SK-N-SH (cell line): Measurements from ENCODE around the gene UNC119. TPM values are rescaled to one million over a fixed set of nuclear protein-coding genes. Genes with fewer than 3 reads are reported as not detected.

Experiments used
- CTCF ChIA-PET: fragments of 300-600, 350-600 bp; formaldehyde crosslinking; extraction: SDS; loops from one replicate; lab custom pipeline; 2021; lab: Yijun Ruan, JAX
- POLR2A ChIA-PET: fragments of 350-600 bp; sonication (Branson Sonifier 250); formaldehyde crosslinking; extraction: SDS; loops from one replicate; lab custom pipeline; 2020; ENCODE audit warnings: antibody characterized with exemption, inconsistent platforms; lab: Yijun Ruan, JAX
- DNase-seq: peaks from one replicate; pipeline ENCODE4 v3.0.0; 2012
- H2AFZ ChIP-seq: fragments of 200-600 bp; sonication (generic); 2 replicates; pipeline ENCODE4 v1.8.1; 2016; ENCODE audit warnings: antibody characterized with exemption, mild to moderate bottlenecking, low read depth
- H3F3A ChIP-seq: fragments of 200-600 bp; sonication (generic); replicated peaks from 2 replicates; pipeline ENCODE3; 2016; ENCODE audit warnings: antibody characterized with exemption, mild to moderate bottlenecking; ENCODE audit not compliant: insufficient read depth
- H3K27ac ChIP-seq, 2 experiments: fragments of 200-500 bp in 1 of 2; fragments of 200-600 bp in 1 of 2; sonication (Bioruptor generic) in 1 of 2; sonication (generic), shearing (Covaris generic) in 1 of 2; 2 replicates each; pipeline versions ENCODE4 v1.5.1 to v1.6.1; 2014 to 2016; ENCODE audit warnings: low read depth in 2 of 2, inconsistent platforms in 1 of 2, low read length in 1 of 2, mild to moderate bottlenecking in 1 of 2, mixed read lengths in 1 of 2
- H3K27me3 ChIP-seq: fragments of 200-600 bp; sonication (generic), shearing (Covaris generic); 2 replicates; pipeline ENCODE4 v1.6.1; 2016; ENCODE audit warnings: mixed run types; ENCODE audit not compliant: insufficient read depth
- H3K36me3 ChIP-seq, 2 experiments: fragments of 200-500 bp in 1 of 2; fragments of 200-600 bp in 1 of 2; sonication (Bioruptor generic) in 1 of 2; sonication (generic) in 1 of 2; replicated peaks in 1 of 2; 2 replicates each; pipeline versions ENCODE3 to v1.5.1; 2014 to 2016; ENCODE audit warnings: low read length in 1 of 2, mild to moderate bottlenecking in 1 of 2; ENCODE audit not compliant: insufficient read depth in 2 of 2, control insufficient read depth in 1 of 2
- H3K4me1 ChIP-seq, 2 experiments: fragments of 200-500 bp in 1 of 2; fragments of 200-600 bp in 1 of 2; sonication (Bioruptor generic) in 1 of 2; sonication (generic), shearing (Covaris generic) in 1 of 2; 2 replicates each; pipeline versions ENCODE4 v1.5.1 to v1.6.1; 2014 to 2016; ENCODE audit warnings: low read depth in 1 of 2, low read length in 1 of 2, mixed run types in 1 of 2; ENCODE audit not compliant: insufficient read depth in 2 of 2, control insufficient read depth in 1 of 2
- H3K4me2 ChIP-seq: fragments of 200-600 bp; sonication (generic), shearing (Covaris generic); 2 replicates; pipeline ENCODE4 v1.6.1; 2017; ENCODE audit warnings: mixed run types
- H3K4me3 ChIP-seq, 2 experiments: fragments of 200-500 bp in 1 of 2; fragments of 200-600 bp in 1 of 2; sonication (Bioruptor generic) in 1 of 2; sonication (generic), shearing (Covaris generic) in 1 of 2; 2 replicates each; pipeline versions ENCODE4 v1.5.1 to v1.8.1; 2014 to 2016; ENCODE audit warnings: low read depth in 2 of 2, inconsistent platforms in 1 of 2, low read length in 1 of 2, mild to moderate bottlenecking in 1 of 2, mixed read lengths in 1 of 2, moderate library complexity in 1 of 2
- H3K79me2 ChIP-seq: fragments of 200-600 bp; sonication (generic); 2 replicates; pipeline ENCODE4 v1.8.1; 2017; ENCODE audit warnings: mild to moderate bottlenecking; ENCODE audit not compliant: insufficient read depth
- H3K9ac ChIP-seq: fragments of 200-600 bp; sonication (generic); 2 replicates; pipeline ENCODE4 v1.6.1; 2017; ENCODE audit warnings: mixed run types
- H3K9me2 ChIP-seq: fragments of 200-600 bp; sonication (generic); 2 replicates; pipeline ENCODE4 v1.6.1; 2017; ENCODE audit warnings: mixed run types
- H3K9me3 ChIP-seq: fragments of 200-600 bp; sonication (generic); 2 replicates; pipeline ENCODE4 v1.6.1; 2017; ENCODE audit warnings: mixed run types, mild to moderate bottlenecking, moderate library complexity
- H4K20me1 ChIP-seq: fragments of 200-600 bp; sonication (generic); 2 replicates; pipeline ENCODE4 v1.6.1; 2017; ENCODE audit warnings: mild to moderate bottlenecking, mixed run types; ENCODE audit not compliant: insufficient read depth
- CHD2 ChIP-seq: fragments of 150-350 bp; IDR thresholded peaks from 2 replicates; pipeline ENCODE4 v1.6.1; 2018; ENCODE audit warnings: low read length; ENCODE audit not compliant: partially characterized antibody
- EP300 ChIP-seq, 2 experiments: IDR thresholded peaks; 2 replicates each; pipeline versions ENCODE4 v1.4.0 to v1.6.1; 2012; ENCODE audit warnings: borderline replicate concordance in 1 of 2, low read depth in 1 of 2, low read length in 1 of 2
- EZH2phosphoT487 ChIP-seq: fragments of 200-600 bp; sonication (generic); IDR thresholded peaks from 2 replicates; pipeline ENCODE4 v1.6.1; 2017; ENCODE audit warnings: low read depth, mixed run types, mild to moderate bottlenecking, antibody characterized with exemption, moderate library complexity, borderline replicate concordance
- FOSL2 ChIP-seq: IDR thresholded peaks from 2 replicates; pipeline ENCODE4 v1.4.0; 2012; ENCODE audit warnings: low read depth, mild to moderate bottlenecking, moderate library complexity, borderline replicate concordance
- GABPA ChIP-seq: IDR thresholded peaks from 2 replicates; pipeline ENCODE4 v1.4.0; 2012; ENCODE audit warnings: low read depth, mild to moderate bottlenecking
- GATA2 ChIP-seq: sonication (generic); formaldehyde crosslinking; IDR thresholded peaks from 2 replicates; pipeline ENCODE4 v1.5.0; 2020; ENCODE audit warnings: mild to moderate bottlenecking, missing genetic modification reagents
- NFIC ChIP-seq: IDR thresholded peaks from 2 replicates; pipeline ENCODE4 v1.4.0; 2012; ENCODE audit warnings: borderline replicate concordance
- RCOR1 ChIP-seq: fragments of 150-350 bp; IDR thresholded peaks from 2 replicates; pipeline ENCODE4 v1.6.1; 2017; ENCODE audit warnings: antibody characterized with exemption, low read length
- RFX5 ChIP-seq: IDR thresholded peaks from 2 replicates; pipeline ENCODE4 v1.6.1; 2012; ENCODE audit warnings: mild to moderate bottlenecking, improper control_type of control experiment, low read length
- SIN3A ChIP-seq: IDR thresholded peaks from 2 replicates; pipeline ENCODE4 v1.6.1; 2012; ENCODE audit warnings: low read depth, mild to moderate bottlenecking, low read length, moderate library complexity, borderline replicate concordance
- SMC3 ChIP-seq: IDR thresholded peaks from 2 replicates; pipeline ENCODE4 v1.6.1; 2012; ENCODE audit warnings: low read depth, low read length, improper control_type of control experiment
- TCF12 ChIP-seq: IDR thresholded peaks from 2 replicates; pipeline ENCODE4 v1.4.0; 2012
- WGBS: methylation state at CpG from one replicate; pipeline ENCODE4 v1.1.6; 2017; ENCODE audit warnings: low lambda C conversion rate; 5-methylcytosine and 5-hydroxymethylcytosine counted together
- polyA plus RNA-seq, 3 experiments: library from polyadenylated mRNA; depleted of rRNA; stranded (reverse); fragments of >200 nt; gene quantifications; 2 replicates each; pipeline ENCODE4 v1.2.3, GENCODE V29; 2012
- TF ChIP-seq, protein P1 (sequence below): IDR thresholded peaks from 2 replicates; pipeline ENCODE4 v1.4.0; 2012; ENCODE audit warnings: low read depth, borderline replicate concordance
- TF ChIP-seq, protein P2 (sequence below): IDR thresholded peaks from 2 replicates; pipeline ENCODE4 v1.4.0; 2012; ENCODE audit warnings: low read depth, borderline replicate concordance
- TF ChIP-seq, protein P3 (sequence below): IDR thresholded peaks from 2 replicates; pipeline ENCODE4; 2012
- TF ChIP-seq, protein P4 (sequence below): IDR thresholded peaks from 2 replicates; pipeline ENCODE4 v1.4.0; 2012; ENCODE audit warnings: low read depth
- TF ChIP-seq, protein P5 (sequence below): fragments of 200-600 bp; sonication (generic); IDR thresholded peaks from 2 replicates; pipeline ENCODE4 v1.6.1; 2017; ENCODE audit warnings: antibody characterized with exemption, mild to moderate bottlenecking, moderate library complexity
- TF ChIP-seq, protein P6 (sequence below): IDR thresholded peaks from 2 replicates; pipeline ENCODE4 v1.6.1; 2012; ENCODE audit warnings: mild to moderate bottlenecking, low read depth, low read length, moderate library complexity

Gene UNC119
- polyA plus RNA-seq, 1 of the 3 experiments (the other 2 are of a cell fraction) = 89.9 TPM

DNA sequence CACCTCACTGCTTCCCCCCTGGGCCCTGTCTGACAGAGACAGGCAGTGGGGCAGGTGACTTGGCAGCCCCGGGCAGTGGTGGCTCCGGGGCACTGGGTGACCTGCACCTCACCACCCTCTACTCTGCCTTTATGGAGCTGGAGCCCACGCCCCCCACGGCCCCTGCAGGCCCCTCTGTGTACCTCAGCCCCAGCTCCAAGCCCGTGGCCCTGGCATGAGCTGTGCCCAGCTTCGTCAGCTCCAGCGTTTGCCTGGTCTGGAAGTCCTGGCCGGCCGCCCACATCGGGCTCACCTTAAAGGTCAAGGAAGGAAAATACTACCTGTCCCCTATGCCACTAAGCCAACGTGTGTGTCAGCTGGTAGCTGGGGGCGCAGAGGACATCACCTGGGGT, 15.2 kb downstream of the UNC119 start:
- no peaks in the 10 kb centered on the region for H4K20me1 ChIP-seq
- no peak overlapping the region for H3K4me2 ChIP-seq
- H3K9ac ChIP-seq = no peak overlapping the region
- H3K9me2 ChIP-seq = no peaks in the 10 kb centered on the region
- no peaks in the 10 kb centered on the region for H3K9me3 ChIP-seq
- H3K79me2 ChIP-seq = no peaks in the 10 kb centered on the region
- H3K4me3 ChIP-seq = no peak overlapping the region
- DNase-seq = no peak
- H3K27ac ChIP-seq = no peak overlapping the region
- no peaks in the 10 kb centered on the region for H3K36me3 ChIP-seq
- POLR2A ChIA-PET = no interaction called here
- no peak overlapping the region for H2AFZ ChIP-seq
- no peaks in the 10 kb centered on the region for H3K4me1 ChIP-seq
- no peaks in the 10 kb centered on the region for H3K27me3 ChIP-seq
- CTCF ChIA-PET = interaction anchor here (1.4 to 7.9 kb wide), 4 partner anchors 10 to 42 kb away, joined by 4 to 117 read pairs (median 26); no protein-coding TSS in a partner anchor
- WGBS = 15% methylated on average over 3 of the region's 12 CpGs
- H3F3A ChIP-seq = no peaks in the 10 kb centered on the region
- TF ChIP-seq EZH2phosphoT487 = no peak
- TF ChIP-seq TCF12 = no peak
- no peak for TF ChIP-seq GABPA
- TF ChIP-seq, protein P1, sequence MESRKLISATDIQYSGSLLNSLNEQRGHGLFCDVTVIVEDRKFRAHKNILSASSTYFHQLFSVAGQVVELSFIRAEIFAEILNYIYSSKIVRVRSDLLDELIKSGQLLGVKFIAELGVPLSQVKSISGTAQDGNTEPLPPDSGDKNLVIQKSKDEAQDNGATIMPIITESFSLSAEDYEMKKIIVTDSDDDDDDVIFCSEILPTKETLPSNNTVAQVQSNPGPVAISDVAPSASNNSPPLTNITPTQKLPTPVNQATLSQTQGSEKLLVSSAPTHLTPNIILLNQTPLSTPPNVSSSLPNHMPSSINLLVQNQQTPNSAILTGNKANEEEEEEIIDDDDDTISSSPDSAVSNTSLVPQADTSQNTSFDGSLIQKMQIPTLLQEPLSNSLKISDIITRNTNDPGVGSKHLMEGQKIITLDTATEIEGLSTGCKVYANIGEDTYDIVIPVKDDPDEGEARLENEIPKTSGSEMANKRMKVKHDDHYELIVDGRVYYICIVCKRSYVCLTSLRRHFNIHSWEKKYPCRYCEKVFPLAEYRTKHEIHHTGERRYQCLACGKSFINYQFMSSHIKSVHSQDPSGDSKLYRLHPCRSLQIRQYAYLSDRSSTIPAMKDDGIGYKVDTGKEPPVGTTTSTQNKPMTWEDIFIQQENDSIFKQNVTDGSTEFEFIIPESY = no peak
- no peak for TF ChIP-seq NFIC
- no peak for TF ChIP-seq SMC3
- TF ChIP-seq RFX5 = no peak
- TF ChIP-seq, protein P2, sequence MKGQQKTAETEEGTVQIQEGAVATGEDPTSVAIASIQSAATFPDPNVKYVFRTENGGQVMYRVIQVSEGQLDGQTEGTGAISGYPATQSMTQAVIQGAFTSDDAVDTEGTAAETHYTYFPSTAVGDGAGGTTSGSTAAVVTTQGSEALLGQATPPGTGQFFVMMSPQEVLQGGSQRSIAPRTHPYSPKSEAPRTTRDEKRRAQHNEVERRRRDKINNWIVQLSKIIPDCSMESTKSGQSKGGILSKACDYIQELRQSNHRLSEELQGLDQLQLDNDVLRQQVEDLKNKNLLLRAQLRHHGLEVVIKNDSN = no peak
- TF ChIP-seq EP300 (IDR thresholded peaks at IDR 0.05; ENCODE audit: borderline replicate concordance in 1 of 2, low read depth in 1 of 2, low read length in 1 of 2) = no peak
- TF ChIP-seq, protein P3, sequence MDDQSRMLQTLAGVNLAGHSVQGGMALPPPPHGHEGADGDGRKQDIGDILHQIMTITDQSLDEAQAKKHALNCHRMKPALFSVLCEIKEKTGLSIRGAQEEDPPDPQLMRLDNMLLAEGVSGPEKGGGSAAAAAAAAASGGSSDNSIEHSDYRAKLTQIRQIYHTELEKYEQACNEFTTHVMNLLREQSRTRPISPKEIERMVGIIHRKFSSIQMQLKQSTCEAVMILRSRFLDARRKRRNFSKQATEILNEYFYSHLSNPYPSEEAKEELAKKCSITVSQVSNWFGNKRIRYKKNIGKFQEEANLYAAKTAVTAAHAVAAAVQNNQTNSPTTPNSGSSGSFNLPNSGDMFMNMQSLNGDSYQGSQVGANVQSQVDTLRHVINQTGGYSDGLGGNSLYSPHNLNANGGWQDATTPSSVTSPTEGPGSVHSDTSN = no peak
- TF ChIP-seq, protein P4, sequence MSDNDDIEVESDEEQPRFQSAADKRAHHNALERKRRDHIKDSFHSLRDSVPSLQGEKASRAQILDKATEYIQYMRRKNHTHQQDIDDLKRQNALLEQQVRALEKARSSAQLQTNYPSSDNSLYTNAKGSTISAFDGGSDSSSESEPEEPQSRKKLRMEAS = no peak
- no peak for TF ChIP-seq RCOR1
- no peak for TF ChIP-seq CHD2
- TF ChIP-seq FOSL2 = no peak
- TF ChIP-seq, protein P5, sequence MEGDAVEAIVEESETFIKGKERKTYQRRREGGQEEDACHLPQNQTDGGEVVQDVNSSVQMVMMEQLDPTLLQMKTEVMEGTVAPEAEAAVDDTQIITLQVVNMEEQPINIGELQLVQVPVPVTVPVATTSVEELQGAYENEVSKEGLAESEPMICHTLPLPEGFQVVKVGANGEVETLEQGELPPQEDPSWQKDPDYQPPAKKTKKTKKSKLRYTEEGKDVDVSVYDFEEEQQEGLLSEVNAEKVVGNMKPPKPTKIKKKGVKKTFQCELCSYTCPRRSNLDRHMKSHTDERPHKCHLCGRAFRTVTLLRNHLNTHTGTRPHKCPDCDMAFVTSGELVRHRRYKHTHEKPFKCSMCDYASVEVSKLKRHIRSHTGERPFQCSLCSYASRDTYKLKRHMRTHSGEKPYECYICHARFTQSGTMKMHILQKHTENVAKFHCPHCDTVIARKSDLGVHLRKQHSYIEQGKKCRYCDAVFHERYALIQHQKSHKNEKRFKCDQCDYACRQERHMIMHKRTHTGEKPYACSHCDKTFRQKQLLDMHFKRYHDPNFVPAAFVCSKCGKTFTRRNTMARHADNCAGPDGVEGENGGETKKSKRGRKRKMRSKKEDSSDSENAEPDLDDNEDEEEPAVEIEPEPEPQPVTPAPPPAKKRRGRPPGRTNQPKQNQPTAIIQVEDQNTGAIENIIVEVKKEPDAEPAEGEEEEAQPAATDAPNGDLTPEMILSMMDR = no peak
- no peak for TF ChIP-seq GATA2 (CRISPR knock-in tag)
- TF ChIP-seq, protein P6, sequence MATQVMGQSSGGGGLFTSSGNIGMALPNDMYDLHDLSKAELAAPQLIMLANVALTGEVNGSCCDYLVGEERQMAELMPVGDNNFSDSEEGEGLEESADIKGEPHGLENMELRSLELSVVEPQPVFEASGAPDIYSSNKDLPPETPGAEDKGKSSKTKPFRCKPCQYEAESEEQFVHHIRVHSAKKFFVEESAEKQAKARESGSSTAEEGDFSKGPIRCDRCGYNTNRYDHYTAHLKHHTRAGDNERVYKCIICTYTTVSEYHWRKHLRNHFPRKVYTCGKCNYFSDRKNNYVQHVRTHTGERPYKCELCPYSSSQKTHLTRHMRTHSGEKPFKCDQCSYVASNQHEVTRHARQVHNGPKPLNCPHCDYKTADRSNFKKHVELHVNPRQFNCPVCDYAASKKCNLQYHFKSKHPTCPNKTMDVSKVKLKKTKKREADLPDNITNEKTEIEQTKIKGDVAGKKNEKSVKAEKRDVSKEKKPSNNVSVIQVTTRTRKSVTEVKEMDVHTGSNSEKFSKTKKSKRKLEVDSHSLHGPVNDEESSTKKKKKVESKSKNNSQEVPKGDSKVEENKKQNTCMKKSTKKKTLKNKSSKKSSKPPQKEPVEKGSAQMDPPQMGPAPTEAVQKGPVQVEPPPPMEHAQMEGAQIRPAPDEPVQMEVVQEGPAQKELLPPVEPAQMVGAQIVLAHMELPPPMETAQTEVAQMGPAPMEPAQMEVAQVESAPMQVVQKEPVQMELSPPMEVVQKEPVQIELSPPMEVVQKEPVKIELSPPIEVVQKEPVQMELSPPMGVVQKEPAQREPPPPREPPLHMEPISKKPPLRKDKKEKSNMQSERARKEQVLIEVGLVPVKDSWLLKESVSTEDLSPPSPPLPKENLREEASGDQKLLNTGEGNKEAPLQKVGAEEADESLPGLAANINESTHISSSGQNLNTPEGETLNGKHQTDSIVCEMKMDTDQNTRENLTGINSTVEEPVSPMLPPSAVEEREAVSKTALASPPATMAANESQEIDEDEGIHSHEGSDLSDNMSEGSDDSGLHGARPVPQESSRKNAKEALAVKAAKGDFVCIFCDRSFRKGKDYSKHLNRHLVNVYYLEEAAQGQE = no peak
- no peak for TF ChIP-seq SIN3A
